ENCODE measurements around the gene FRRS1.
"Not testable (repeated sequence)": the region's sequence is repeated elsewhere in the genome, so short reads cannot be mapped to it uniquely, and the experiment has no call there.

FRRS1 gene

GRCh38 chr1:99768104-99768503 is 1.7 kb upstream of the FRRS1 start:
- DNase-seq (ENCODE audit: low read depth), result no peak

GRCh38 chr1:99764909-99765308 is 1.5 kb downstream of the FRRS1 start:
- DNase-seq (ENCODE audit: low read depth), result no peak

GRCh38 chr1:99764439-99764838 is 2.0 kb downstream of the FRRS1 start:
- no peak for DNase-seq (ENCODE audit: low read depth)

GRCh38 chr1:99763956-99764355 is 2.5 kb downstream of the FRRS1 start:
- no peak for DNase-seq (ENCODE audit: low read depth)

GRCh38 chr1:99761774-99762173 is 4.7 kb downstream of the FRRS1 start:
- DNase-seq (ENCODE audit: low read depth), result no peak

- no peak for DNase-seq (ENCODE audit: low read depth)
Observed at GRCh38 chr1:99759518-99760160, 6.8 kb downstream of the FRRS1 start.

- DNase-seq (ENCODE audit: low read depth), result not testable (repeated sequence)
Observed at GRCh38 chr1:99758686-99759517, 7.5 kb downstream of the FRRS1 start.

- DNase-seq (ENCODE audit: low read depth), result no peak
Observed at GRCh38 chr1:99758073-99758511, 8.3 kb downstream of the FRRS1 start.

GRCh38 chr1:99756598-99756997 is 9.8 kb downstream of the FRRS1 start:
- DNase-seq (ENCODE audit: low read depth), result no peak

GRCh38 chr1:99755664-99756063 is 10.8 kb downstream of the FRRS1 start:
- DNase-seq (ENCODE audit: low read depth), result no peak

GRCh38 chr1:99754697-99755096 is 11.7 kb downstream of the FRRS1 start:
- no peak for DNase-seq (ENCODE audit: low read depth)

GRCh38 chr1:99754055-99754626 is 12.3 kb downstream of the FRRS1 start:
- no peak for DNase-seq (ENCODE audit: low read depth)

GRCh38 chr1:99751877-99752504 is 14.4 kb downstream of the FRRS1 start:
- DNase-seq (ENCODE audit: low read depth), result no peak

- no peak for DNase-seq (ENCODE audit: low read depth)
Observed at GRCh38 chr1:99749504-99750347, 16.7 kb downstream of the FRRS1 start.

GRCh38 chr1:99748419-99748818 is 18.0 kb downstream of the FRRS1 start:
- DNase-seq (ENCODE audit: low read depth), result no peak

- no peak for DNase-seq (ENCODE audit: low read depth)
Observed at GRCh38 chr1:99745684-99746083, 20.8 kb downstream of the FRRS1 start.

GRCh38 chr1:99745061-99745460 is 21.4 kb downstream of the FRRS1 start:
- no peak for DNase-seq (ENCODE audit: low read depth)

- DNase-seq (ENCODE audit: low read depth), result no peak
Observed at GRCh38 chr1:99740141-99740540, 26.3 kb downstream of the FRRS1 start.

GRCh38 chr1:99738858-99739465 is 27.5 kb downstream of the FRRS1 start:
- DNase-seq (ENCODE audit: low read depth), result no peak

- DNase-seq (ENCODE audit: low read depth), result no peak
Observed at GRCh38 chr1:99737016-99737415, 29.4 kb downstream of the FRRS1 start.

- DNase-seq (ENCODE audit: low read depth), result no peak
Observed at GRCh38 chr1:99735852-99736251, 30.6 kb downstream of the FRRS1 start.

Measured in activated T-cell treated with anti-CD3 and anti-CD28 coated beads for 1 hour (primary cell).